NOMO-1 treated with dmso at 0.1 percent for 144 hours (cell line): ENCODE data around the gene METAP2.

Experiments used
- DNase-seq: peaks from one replicate; lab custom pipeline; 2025; ENCODE audit not compliant: unreplicated experiment; lab: John Stamatoyannopoulos, UW

The METAP2 gene

GRCh38 chr12:95509300-95509699, 35.3 kb downstream of the METAP2 start:
- no peak for DNase-seq

- no peak for DNase-seq
Measured at GRCh38 chr12:95511977-95512376, 38.0 kb downstream of the METAP2 start.

- DNase-seq = no peak
Measured at GRCh38 chr12:95513599-95513998, 39.6 kb downstream of the METAP2 start.

DNA sequence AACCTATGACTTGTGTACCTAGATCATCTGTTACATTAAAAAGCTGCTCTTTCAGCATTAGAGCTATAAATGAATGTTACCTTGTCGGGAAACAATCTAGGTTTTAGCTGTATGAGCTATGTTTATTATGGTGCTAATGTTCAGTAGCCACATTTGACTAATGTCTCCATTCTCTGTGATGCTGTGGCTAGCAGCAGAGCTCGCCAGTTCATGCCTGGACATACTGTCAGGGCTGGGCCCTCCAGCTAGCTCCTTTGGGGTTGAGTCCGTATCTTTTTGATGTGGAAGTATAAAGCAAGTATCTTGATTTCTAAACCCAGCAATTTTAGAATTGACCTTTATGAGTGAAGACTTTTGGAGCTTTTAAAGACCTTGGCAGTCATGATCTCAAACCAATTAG, 41.2 kb downstream of the METAP2 start:
- no peak for DNase-seq

GRCh38 chr12:95516757-95517156, 42.8 kb downstream of the METAP2 start:
- DNase-seq = no peak

DNA sequence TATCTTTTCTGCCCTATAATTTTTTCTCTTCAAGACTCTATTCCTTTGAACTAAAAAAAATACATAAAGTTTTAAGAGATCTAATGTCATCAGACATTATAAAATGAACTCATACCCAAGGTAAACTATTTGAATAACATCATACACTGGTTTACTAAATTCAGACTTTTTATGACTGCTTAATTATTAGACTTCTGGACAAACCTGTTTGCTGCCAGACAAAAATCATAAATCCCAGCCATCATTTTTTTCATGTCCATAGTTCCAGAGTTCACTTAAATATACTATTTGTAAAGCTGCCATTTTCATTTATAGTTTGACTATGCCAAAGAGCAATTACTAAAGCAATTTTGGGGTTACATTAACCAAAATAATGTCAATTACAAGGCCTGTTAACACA, 43.3 kb downstream of the METAP2 start:
- no peak for DNase-seq

DNA sequence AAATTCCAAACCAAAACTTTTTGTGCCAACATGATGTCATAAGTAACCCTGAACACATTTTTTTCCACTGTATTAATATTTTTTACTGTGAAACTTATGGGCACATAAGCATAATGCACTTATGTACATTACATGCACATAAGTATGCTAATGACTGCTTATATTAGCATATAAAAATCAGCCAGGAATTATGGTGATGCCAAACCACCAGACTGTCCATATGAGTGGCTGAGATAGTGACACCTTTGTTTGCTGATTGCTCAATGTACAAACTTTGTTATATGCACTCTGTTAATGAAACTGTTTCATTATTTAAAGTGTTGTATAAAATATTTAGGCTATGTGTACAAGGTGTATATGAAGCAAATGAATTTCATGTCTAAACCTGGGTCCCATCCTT, 45.0 kb downstream of the METAP2 start:
- DNase-seq = no peak

DNA sequence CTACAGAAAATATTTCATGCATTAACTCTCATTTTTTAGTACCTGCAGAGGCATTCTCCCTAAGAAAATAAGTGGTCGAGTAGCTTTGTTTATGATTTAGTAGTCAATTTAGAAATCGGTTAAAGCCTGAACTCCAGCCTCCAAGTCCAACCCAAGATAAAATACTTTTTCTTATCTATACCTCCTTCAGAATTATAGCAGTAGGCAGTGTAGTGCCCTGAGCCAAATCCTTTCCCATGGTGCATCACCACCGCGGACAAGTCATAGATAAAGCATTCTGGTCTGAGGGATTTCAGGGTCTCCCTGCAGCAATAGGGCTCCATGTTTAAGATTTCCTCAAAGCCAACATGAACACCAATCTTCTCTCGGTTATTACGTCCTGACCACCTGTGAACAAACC, 46.9 kb downstream of the METAP2 start:
- no peak for DNase-seq

GRCh38 chr12:95522692-95523091, 48.7 kb downstream of the METAP2 start:
- DNase-seq = no peak

DNA sequence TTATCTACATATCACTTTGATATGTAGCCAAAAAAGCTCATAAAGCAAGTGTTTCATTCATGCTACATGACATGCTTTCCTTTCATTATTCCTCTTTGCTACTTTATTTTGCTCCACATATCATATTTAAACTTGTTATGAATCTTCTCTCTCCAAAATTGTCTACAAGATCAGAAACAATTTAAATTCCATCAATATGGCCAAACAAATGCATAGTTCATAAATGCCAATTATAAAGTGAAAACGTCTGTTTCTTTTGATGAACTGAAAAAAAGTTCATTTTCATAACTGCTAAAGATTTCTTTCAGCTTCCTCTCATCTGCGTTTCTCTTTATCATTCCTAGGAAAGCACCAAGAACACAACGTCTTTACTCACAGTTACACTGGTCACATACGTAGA, 54.5 kb downstream of the METAP2 start:
- no peak for DNase-seq

DNA sequence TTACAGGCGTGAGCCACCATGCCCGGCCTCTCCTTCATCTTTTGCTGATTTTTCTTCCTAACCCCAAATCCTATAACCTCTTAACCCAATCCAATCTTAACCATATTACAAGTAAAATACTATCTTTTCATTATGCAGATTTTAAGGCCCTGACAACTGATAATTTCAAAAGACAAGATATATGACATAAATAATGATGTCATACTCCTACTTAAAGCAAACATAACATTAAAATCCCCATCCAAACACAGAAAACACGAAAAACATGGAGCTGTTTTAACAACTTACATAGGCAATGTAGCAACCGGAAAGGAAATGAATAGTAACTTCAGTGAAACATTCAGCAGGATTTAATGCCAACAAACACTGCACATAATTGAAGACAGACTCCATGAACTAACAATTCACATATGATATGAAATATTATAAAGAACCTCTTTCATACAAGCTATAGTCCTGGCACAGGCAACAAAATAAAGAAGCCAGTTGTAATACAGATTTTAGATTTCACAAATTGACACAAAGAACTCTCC, 55.8 kb downstream of the METAP2 start:
- DNase-seq = no peak

GRCh38 chr12:95532851-95533250, 58.9 kb downstream of the METAP2 start:
- no peak for DNase-seq

DNA sequence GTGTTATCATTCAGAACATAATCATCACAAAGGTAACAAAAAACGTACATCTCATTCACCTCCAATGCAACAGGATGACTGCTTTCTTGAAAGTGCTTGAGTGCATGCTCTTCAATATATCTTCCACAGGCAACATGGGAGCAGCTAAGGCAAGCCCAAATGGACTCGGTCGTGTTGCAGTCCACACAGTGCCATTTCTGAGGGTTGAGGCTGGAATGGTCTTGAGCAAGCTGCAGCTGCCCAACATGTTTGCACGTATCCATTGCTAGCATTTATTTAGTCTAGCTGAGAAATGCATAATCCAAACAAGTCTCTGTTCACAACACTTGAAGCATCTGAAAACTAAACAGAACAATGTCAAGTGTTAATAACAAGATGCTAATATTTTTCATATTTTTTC, 60.0 kb downstream of the METAP2 start:
- DNase-seq = no peak

DNA sequence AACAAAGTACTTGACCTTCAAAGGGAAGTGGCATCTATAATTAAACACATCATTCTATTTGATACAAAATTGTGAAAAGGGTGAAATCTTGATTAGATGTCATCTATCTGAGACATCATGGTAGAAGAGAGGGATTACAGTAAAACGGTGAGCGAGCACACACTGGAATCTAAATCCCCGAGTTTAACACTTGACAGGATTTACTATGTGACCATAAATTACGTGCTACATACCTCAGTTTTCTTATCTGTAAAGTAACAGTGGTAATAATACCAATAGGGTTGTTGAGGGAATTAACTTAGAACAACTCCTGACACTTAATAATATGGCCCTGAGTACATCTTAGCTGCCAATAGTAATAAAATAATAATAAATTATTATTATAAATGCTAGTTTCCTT, 64.1 kb downstream of the METAP2 start:
- no peak for DNase-seq

- DNase-seq = no peak
Measured at GRCh38 chr12:95538656-95539055, 64.7 kb downstream of the METAP2 start.

DNA sequence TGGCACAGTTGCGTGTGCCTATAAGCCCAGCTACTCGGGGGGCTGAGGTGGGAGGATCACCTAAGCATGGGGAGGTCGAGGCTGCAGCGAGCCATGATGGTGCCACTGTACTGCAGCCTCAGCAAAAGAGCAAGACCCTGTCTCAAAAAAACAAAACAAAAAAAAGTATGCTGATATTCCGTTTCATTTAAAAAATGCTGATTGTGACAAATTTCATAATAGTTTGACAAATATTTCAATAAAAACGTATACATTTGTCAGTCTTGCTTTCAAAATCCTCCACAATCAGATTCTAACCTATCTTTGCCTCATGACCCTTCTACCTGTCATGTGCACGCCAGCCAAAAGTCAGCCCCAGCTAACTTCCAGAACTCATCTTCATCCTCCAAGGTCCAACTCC, 67.5 kb downstream of the METAP2 start:
- DNase-seq = no peak

GRCh38 chr12:95543305-95543704, 69.4 kb downstream of the METAP2 start:
- no peak for DNase-seq

DNA sequence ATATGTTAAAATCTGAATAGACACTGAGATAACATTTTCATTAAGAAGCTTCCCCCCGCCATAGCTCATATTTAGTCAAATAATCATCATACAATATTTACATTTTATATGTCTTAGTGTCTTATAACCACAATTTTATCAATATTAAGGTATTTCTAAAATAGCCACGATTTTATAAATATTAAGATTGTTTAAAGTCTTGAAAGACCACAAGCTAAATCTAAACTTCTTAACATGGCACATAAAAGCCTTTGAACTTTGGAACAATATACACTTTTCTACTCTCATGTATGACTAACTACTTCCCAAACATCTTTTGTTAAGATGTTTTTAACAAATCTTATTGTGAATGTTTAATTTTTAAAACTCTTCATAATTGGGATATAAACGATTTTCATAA, 70.8 kb downstream of the METAP2 start:
- no peak for DNase-seq

DNA sequence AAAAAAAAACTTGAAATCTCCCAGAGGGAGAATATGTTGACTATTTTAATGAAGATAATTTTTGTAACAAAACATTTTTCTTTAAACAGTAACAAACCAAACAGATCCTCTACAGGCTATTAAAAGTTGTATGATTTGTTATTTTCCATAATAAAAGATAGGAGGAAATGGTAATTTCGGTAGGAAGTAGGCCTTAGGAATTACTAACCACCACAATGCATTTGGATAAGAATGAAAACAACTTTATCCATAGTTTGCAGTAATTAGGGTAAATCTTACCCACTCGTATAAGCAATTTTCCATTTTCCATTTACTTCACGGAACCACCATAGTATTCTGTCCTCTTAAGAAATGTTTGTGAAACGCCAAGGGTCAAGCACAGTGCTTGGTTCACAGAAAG, 71.4 kb downstream of the METAP2 start:
- DNase-seq = no peak

DNA sequence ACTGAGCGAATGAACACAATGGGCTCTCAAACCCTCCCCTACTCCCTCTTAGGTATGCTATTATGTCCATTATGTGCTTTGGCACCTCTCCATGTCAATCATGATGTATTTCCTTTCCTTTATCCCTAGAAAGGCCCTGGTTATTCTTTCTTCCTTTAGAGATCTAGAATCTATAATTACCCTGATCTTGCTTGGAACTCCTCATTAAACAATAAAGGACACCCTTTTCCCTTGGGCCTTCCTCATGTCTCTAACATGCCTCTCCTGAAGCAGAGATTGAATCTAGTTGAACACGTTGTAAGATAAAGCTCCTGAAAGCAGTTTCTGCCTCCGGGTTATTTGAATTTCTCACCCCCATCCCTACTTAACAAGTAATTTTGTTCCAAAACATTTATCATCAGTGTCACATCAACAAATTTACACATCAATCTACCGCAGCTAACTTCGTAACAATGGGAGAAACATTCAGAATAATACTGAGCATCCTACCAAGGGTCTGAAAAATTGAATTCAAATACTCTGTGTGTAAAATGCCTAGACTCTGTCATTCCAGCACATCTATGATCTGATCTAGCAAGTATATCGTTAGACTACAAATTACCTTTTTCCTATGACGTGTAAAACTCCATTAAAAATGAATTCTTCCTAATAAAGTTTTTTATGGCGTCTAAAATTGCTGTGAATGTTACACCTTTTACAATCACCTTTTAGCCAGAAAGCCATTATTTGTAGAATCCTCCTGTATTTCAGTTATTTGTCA, 72.0 kb downstream of the METAP2 start:
- DNase-seq = no peak

- DNase-seq = no peak
Measured at GRCh38 chr12:95546491-95546813, 72.5 kb downstream of the METAP2 start.

- DNase-seq = no peak
Measured at GRCh38 chr12:95547522-95548055, 73.6 kb downstream of the METAP2 start.

DNA sequence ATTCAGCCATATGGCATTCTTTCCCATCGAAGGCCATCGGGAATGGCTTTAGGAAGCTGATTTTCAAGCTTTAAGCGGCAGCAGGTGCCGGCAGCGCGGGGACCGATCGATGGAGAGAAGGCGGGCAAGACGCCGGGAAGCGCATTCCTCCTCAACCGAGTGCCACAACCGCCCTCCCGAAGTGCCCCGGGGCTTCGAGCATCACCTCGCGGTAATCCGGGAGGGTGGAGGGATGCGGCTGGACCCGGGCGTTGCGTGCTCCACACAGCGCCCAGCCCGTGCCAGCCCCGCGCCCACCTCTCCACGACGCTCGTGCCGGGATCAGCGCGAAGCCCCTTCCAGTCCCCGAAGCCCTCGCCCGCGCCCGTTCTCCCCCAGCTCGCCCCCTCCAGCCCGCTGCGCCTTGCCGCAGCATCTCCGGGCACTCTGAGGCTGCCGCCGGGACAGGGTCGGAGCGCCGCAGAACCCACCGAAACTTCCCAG, 74.1 kb downstream of the METAP2 start:
- no peak for DNase-seq
